HG02981 (cell line): Measurements from ENCODE around the gene RMC1.
"Not testable (repeated sequence)": the region's sequence is repeated elsewhere in the genome, so short reads cannot be mapped to it uniquely, and the experiment has no call there.

ENCODE experiments used
- ATAC-seq: cut with Tn5 transposase; IDR thresholded peaks from one replicate; pipeline ENCODE4 v1.9.1; 2021; ENCODE audit warnings: mild to moderate bottlenecking, moderate library complexity; ENCODE audit not compliant: unreplicated experiment

The RMC1 gene

DNA sequence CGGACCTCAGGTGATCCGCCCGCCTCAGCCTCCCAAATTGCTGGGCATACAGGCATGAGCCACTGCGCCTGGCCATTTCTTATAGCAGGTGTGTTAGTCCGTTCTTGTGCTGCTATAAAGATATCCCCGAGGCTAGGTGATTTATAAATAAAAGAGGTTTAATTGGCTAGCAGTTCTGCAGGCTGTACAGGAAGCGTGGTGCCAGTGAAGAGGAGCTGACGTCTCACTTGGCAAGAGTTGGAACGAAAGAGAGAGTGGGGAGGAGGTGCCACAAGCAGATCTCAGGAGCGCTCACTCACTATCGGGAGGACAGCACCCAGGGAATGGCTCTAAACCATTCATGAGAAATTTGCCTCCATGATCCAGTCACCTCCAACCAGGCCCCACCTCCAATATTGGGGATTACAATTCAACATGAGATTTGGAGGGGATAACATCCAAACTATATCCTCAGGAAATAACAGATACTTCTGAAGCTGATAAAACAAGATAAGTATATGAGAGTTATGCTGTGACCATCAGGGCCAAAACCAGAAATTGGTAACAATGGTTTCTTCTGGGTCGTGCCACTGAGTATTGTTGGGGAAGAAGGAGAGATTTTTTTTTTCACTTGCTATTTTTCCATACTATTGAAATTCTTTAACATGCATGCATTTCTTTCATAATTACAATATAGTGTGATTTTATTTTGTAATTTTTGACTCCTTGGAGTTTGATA lies 7.4 kb upstream of the RMC1 start:
- ATAC-seq: no peak

DNA sequence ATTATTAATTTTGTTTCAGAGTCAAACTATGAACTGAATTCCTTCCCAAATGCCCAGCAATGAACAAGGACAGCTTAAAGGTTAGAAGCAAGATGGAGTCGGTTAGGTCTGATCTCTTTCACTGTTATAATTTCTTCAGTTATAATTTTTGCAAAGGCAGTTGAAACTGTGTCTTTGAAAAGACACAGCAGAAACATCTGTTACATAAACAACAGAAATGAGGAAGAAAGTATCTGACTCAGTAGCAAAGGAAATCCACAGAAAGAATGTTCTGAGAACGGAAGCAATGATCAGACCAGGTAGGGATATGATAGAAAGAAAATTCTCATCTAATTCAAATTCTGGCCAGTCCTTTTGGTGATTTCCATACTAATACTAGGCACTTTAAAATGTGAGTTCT lies 5.2 kb upstream of the RMC1 start:
- ATAC-seq: no peak

GRCh38 chr18:23498877-23499276 lies 4.4 kb upstream of the RMC1 start:
- ATAC-seq: peak; percentile 40

DNA sequence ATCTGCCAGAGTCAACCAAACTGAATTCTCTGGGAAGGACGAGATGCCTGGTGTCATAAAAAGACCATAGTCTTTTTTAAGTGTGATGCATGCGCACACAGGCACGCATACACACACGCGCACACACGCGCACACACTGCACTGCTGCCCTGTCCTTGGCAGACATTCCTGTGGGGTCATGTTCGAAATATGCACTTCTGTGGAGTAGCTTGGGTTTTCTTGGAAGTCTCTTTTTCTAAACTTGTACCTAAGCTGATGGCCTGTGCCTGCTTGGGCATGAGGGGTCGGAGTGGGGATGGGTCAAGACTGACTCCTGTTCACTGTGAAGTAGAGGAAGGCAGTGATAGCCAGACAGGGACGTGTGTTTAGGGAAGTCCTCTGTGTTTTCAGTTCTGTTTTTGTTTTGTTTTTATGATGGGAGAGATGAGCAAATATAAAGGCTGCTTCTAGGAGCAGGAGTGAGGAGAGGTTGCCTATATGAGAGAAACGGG lies 4.0 kb upstream of the RMC1 start:
- no peak for ATAC-seq

DNA sequence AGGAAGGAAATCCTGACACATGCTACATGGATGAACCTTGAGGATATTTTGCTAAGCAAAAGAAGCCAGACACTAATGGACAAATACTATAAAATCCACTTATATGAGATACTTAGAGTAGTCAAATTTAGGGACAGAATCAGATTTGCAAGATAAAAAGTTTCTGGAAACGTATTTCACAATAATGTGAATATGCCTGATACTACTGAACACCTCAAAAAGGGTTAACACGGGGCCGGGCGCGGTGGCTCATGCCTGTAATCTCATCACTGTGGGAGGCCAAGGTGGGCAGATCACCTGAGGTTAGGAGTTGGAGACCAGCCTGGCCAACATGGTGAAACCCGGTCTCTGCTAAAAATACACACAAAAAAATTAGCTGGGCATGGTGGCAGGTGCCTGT lies 1.7 kb upstream of the RMC1 start:
- no peak for ATAC-seq

GRCh38 chr18:23502516-23503037 lies 734 bp upstream of the RMC1 start:
- ATAC-seq: no peak

DNA sequence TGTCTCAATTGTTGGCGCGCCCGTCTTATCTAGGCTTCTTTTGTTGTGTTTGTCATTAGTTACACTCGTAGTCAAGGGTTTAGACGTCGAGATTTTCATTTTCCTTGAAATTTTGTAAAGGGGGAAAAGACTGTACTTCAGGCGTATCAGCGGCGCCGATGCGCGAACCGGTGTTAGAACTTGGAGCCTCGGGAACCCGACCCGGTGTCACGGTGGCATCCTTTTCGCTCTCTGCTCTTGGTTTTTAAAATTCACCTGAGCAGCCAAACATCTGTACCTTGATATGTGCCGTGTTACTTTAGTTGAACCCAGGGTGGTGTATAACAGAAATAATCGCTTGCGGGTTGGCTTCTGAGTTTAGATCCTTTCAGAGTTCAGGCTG lies 643 bp downstream of the RMC1 start:
- ATAC-seq: no peak

DNA sequence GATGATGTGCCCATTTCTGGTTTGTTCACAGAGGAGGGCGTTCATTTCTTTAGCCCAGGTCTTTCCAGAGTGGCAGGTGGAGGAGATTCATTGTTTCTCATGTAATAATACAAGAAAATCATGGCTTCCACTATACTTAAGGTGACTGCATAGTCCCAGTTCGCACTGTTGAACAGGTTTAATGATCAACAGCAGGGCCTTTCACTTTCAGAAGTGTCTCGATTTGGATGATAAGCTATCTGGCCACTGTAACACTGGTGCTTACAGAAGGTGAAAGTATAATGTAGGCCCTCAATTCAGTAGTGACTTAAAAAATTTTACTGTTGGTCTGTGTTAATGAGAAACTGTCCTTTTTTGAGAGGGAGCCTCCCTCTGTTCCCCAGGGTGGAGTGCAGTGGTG lies 1.4 kb downstream of the RMC1 start:
- peak; percentile 61 for ATAC-seq

GRCh38 chr18:23506393-23506792 lies 3.1 kb downstream of the RMC1 start:
- no peak for ATAC-seq

DNA sequence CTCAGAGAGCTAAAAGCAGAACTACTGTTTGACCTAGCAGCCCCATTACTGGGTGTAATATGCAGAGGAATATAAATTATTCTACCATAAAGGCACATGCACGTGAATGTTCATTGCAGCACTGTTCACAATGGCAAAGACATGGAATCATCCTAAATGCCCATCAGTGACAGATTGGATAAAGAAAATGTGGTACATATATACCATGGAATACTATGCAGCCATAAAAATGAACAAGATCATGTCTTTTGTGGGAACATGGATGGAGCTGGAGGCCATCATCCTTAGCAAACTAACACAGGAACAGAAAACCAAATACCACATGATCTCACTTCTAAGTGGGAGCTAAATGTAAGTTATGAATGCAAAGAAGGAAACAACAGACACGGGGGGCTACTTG lies 7.6 kb downstream of the RMC1 start:
- ATAC-seq: not testable (repeated sequence)

DNA sequence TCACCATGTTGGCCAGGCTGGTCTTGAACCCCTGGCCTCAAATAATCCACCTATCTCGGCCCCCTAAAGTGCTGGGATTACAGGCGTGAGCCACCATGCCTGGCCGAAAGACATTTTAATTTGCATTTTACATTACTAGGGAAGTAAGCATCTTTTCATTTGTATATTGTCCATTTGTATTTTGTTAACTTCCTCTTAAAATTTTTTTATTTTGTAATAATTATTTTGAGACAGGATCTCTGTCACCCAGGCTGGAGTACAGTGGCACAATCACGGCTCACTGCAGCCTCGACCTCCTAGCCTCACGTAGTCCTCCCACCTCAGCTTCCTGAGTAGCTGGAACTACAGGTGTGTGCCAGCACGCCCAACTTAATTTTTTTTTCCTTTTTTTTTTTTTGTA lies 8.9 kb downstream of the RMC1 start:
- ATAC-seq: not testable (repeated sequence)

DNA sequence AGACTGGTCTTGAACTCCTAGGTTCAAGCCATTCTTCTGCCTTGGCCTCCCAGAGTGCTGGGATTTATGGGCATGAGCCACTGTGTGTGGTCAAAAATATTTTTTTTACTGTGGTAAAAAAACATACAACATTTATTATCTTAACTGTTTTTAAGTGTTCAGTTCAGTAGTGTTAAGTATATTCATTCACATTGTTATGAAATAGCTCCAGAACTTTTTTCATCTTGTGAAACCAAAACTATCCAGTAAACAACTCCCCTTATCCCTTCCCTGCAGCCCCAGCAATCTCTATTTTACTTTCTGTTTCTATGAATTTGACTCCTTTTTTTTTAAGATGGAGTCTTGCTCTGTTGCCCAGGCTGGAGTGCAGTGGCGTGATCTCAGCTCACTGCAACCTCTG lies 9.3 kb downstream of the RMC1 start:
- no peak for ATAC-seq

DNA sequence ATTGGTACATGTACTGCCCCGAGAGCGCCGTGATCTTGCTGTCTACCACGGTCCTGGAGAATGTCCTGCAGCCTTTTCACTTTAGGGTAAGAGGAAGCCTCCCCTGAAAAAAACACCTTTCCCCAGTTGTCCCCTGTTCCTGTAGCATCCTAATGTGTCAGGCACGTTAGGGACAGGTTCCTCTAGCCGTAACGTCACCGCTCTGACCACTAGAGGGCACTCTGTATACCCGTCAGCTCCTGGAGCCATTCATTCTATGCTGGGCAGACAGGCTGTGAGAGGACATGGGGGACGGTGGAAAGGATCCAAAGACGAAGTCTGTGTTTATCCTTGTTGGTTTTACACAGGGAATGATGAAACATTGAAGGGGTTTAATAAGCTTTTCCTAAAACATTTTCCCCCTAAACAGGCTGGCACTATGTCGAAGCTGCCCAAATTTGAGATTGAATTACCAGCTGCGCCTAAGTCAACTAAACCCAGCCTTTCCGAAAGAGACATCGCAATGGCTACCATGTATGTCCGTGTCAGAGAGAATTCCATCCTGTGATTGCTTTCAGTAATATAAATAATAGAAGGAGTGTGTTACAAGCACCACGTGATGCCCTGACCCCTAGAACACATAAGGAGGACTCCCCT lies 12.7 kb downstream of the RMC1 start:
- peak; percentile 89 for ATAC-seq

DNA sequence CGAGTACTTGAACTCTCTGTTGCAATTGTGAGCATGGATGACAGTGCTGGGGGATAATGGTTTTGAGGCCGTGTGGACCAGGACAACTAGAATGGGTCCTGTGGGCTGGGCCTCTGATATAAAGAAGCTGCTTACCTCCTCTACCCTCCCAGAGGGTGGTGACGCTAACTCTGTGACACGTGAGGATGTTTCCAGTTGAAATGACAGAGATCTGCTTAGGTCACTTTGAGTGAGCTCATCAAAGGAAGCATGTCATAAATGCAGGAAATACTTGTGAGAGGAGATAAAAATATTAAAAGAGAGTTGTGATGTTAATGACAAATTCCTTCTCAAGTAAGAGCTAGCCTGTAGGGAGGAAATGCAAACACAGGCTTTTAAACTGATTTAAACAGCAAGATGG lies 16.4 kb downstream of the RMC1 start:
- no peak for ATAC-seq

DNA sequence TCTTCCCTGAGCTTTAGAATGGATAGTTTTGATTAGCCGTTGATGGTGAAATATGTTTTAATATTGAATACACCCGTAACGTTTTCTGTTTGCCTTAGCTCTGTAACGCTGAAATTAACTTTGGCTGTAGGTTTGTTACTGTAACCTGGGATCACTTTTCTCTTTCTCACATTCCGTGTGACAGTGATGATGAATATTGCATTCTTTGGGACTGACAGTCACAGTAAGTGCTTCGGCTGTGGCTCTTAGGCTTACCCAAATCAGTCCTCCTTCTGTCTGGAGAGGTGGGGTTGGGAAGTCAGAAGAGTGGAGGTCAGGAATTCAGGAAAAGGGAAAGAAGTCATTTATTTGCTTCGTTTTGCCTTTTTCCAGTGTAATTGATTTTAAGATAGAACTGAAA lies 18.0 kb downstream of the RMC1 start:
- ATAC-seq: no peak

- ATAC-seq: no peak
These were observed 18.6 kb downstream of the RMC1 start for GRCh38 chr18:23521907-23522306.

GRCh38 chr18:23523429-23524212 lies 20.3 kb downstream of the RMC1 start:
- ATAC-seq: no peak

GRCh38 chr18:23524213-23524707 lies 20.9 kb downstream of the RMC1 start:
- ATAC-seq: no peak

- no peak for ATAC-seq
These were observed 23.3 kb downstream of the RMC1 start for GRCh38 chr18:23526501-23527063.

- ATAC-seq: no peak
These were observed 25.5 kb downstream of the RMC1 start for GRCh38 chr18:23528580-23529472.
